Measurements from ENCODE around the gene KHNYN.

DNA sequence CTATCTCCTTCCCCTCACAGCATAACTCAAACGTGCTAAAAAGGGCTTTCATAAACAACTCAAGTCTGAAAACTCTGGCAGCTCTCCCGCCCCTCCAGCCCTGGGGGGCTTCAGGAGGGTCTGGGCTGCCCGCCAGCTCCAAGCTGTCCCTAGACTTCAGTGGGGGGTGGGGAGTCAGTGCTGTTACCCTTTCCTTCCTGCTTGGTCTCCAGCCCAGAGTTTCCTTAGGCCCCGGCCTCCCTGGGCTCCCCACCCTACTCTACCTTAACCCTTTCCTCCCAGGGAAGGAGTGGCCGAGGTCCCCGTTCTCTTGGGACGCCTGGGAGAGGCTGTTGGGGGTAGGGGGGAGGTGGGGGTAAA is 31.5 kb upstream of the KHNYN start:
- TF ChIP-seq, protein P1, sequence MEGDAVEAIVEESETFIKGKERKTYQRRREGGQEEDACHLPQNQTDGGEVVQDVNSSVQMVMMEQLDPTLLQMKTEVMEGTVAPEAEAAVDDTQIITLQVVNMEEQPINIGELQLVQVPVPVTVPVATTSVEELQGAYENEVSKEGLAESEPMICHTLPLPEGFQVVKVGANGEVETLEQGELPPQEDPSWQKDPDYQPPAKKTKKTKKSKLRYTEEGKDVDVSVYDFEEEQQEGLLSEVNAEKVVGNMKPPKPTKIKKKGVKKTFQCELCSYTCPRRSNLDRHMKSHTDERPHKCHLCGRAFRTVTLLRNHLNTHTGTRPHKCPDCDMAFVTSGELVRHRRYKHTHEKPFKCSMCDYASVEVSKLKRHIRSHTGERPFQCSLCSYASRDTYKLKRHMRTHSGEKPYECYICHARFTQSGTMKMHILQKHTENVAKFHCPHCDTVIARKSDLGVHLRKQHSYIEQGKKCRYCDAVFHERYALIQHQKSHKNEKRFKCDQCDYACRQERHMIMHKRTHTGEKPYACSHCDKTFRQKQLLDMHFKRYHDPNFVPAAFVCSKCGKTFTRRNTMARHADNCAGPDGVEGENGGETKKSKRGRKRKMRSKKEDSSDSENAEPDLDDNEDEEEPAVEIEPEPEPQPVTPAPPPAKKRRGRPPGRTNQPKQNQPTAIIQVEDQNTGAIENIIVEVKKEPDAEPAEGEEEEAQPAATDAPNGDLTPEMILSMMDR (conservative IDR thresholded peaks at IDR 0.05) = no peak
- TF ChIP-seq EZH2 (IDR thresholded peaks at IDR 0.05; ENCODE audit: low read depth) = no peak
